HG03095 (cell line): Measurements from ENCODE around the gene ELOVL6.
"Not testable (repeated sequence)": the region's sequence is repeated elsewhere in the genome, so short reads cannot be mapped to it uniquely, and the experiment has no call there.

Source experiments
- ATAC-seq: cut with Tn5 transposase; IDR thresholded peaks from one replicate; pipeline ENCODE4 v1.9.1; 2021; ENCODE audit warnings: moderate library complexity; ENCODE audit not compliant: unreplicated experiment

ELOVL6 gene

DNA sequence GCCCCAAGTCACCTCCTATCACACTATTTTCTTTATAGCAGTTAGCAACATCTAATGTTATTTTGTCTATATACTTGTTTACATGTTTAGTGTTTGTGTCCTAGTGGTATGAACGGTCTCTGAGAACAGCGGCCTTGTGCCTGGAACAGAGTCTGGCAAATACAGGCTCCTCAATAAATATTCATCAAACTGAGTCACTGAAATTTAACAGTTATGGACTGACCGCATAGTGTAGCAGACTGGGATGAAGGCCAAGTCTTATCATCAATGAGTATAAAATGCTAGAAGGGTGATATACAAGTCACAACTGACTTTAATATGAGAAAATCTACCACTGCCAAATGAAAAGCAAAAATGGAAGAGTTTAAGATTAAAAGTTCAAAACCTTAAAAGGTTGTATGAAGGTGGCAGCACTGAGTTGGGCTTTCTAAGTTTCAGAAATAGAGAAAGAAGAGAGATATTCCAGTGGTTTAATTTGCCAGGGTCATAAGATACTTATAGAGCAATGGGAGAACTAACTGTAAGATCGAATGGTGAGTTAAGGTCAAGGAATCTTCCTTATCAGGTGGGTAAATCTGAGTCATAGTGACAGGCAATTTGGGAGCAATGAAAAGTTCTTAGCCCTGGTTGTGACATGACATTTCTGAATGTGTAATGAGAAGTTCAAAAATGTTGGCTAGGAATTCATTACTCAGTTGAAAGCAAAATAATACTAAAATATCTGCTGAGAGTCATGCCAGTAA lies 34.9 kb downstream of the ELOVL6 start:
- ATAC-seq, result no peak

DNA sequence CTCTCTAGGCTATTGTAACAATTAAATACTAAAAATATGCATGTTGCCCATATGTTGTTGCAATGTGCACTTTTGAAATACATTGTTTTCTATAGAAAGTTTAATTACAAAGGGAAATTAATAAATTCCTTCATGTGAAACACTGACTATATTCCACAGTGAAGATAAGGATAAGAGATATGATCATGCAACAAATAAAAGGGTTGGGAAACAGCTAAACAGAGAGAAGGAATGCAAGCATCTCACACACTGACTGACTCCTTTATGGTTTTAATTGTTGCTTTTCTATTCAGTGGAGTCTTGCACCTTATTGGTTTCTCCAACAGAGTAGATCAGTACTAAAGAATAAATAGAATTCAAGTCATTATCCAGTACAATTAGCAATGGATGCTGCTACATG lies 37.8 kb downstream of the ELOVL6 start:
- no peak for ATAC-seq

DNA sequence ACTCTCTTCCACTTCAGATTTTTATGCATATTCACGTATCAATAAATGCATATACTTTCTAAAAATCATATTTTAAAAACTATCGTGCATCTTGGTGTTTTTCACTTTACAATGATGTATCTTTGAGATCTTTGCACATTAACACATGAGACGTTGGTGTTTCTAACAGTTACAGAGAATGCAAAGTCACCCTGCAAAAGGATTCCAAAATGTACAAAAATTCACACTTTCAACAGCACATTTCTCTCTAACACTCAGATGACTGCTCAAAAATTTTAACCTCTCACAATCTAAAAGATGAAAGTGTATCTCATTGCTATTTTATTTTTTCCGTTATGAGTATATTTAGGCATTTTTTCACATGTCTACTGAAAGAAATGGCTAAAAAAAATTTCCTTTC lies 38.9 kb downstream of the ELOVL6 start:
- no peak for ATAC-seq

DNA sequence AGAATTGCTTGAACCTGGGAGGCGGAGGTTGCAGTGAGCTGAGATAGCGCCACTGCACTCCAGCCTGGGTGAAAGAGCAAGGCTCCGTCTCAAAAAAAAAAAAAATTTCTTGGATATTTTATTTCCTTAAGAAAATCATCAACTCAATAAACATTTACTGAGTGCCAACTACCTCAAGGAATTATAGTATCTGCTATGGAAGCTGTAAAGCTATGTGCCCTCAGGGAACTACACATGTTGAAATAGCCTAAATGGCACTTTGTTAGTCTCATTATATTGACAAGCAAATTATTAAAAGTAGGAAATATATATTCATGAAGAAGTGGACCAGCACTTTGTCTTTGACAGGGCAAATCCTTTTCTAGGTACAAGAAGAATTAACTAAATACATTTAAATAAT lies 40.8 kb downstream of the ELOVL6 start:
- no peak for ATAC-seq

DNA sequence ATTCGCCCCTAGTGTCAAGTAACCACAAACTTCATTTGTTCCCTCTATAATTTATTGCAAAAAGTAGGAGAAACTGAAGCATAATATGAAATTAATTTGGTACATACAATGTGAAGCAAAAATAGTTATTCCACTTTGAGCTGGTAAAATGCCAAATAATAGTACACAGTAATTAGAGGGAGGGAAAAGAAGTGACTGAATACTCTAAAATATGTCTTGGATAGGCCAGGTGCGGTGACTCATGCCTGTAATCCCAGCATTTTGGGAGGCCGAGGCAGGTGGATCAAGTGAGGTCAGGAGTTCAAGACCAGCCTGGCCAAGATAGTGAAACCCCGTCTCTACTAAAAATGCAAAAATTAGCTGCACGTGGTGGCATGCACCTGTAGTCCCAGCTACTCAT lies 41.2 kb downstream of the ELOVL6 start:
- ATAC-seq, result not testable (repeated sequence)

DNA sequence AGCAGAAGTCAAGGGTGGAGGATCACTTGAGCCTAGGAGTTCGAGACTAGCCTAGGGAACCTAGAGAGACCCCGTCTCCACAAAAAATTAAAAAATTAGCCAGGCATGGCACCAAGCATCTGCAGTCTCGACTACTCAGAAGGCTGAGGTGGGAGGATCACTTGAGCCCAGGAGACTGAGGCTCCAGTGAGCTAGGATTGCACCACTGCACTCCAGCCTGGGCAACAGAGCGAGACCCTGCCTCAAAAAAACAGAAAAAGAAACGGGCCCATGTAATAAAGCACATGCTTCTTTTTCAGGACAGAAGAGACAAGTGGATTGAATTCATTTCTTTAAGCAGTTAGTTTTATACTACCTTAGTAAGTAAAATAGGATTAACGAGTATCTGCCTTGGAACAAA lies 42.0 kb downstream of the ELOVL6 start:
- no peak for ATAC-seq

DNA sequence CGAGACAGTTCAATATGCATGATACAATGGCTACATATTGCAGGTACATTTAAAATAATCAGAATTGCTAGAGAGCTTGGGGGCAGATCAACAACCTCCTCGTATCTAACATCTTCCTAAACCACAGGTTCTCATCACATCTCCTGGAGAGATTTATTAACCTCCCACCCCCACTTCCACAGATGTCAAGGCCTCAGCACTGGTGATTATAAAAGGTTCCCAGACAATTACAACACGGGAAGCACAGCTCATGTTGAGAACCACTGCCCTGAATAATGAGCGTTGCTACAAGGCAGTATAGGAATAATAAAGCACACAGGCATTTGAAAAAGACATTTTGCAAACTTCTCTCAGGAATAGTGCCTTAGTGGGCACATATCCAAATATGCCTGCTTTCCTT lies 42.8 kb downstream of the ELOVL6 start:
- ATAC-seq, result no peak

DNA sequence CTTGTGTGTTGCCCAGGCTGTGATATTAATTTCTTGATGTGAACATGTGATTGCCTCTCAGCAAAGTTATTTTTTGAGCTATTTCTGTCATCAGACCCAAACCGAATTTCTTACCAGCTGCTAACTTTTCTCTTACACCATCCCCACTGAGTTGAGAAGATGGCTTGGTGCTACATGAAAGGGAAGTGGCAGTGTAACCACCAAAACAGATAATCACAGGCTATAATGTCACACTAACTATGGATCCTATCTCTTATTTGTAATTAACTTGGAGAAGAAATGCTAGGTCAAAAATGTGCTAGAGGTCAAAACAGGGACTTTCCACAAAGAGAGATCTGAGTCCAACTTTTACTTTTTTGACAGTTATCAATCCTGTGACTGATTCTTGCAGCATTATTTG lies 43.8 kb downstream of the ELOVL6 start:
- no peak for ATAC-seq

DNA sequence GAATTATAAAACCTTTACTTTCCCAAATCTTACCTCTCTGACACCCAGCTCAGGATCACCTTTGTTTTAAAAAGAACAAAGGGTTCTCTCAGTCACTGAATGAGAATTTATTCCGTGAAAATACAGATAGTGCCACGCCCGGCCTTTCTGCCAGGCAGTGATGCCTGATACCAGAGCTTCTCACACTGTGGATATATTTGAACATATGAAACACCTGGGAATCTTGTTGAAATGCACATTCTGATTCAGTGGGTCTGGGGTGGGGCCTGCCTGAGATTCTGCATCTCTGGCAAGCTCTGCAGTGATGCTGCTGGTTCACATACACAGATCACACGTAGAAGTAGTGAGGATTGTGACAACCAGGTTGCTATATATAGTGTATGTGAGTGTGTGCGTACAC lies 46.0 kb downstream of the ELOVL6 start:
- ATAC-seq, result no peak

DNA sequence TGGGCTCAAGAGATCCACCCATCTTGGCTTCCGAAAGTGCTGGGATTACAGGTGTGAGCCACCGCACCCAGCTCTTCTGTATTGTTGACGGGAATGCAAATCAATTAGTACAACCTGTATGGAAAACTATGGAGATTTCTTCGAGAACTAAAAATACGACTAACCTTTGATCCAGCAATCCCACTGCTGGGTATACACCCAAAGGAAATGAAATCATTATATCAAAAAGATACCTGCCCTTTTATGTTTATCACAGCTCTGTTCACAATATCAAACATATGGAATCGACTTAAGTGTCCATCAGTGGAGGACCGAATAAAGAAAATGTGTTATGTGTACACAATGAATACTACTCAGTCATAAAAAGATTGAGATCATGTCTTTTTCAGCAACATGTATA lies 49.3 kb downstream of the ELOVL6 start:
- ATAC-seq, result no peak

DNA sequence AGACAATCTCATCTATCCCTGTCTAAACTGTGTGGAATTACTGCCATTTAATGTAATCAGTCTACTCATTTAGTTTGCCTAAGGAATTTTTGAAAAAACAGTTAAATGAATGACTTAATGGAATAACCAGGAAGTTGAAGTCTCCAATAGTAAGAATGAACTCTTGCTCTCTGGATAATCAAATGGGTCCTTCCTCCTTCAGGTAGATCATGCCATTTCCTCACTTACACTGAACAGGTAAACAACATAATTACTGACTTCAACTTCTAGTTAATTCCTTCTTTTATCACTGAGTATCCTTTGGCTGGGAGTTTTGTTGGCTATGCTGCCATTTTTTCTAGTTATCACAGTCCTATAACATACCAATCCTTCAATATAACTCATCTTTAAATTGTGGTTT lies 56.0 kb downstream of the ELOVL6 start:
- ATAC-seq, result no peak

DNA sequence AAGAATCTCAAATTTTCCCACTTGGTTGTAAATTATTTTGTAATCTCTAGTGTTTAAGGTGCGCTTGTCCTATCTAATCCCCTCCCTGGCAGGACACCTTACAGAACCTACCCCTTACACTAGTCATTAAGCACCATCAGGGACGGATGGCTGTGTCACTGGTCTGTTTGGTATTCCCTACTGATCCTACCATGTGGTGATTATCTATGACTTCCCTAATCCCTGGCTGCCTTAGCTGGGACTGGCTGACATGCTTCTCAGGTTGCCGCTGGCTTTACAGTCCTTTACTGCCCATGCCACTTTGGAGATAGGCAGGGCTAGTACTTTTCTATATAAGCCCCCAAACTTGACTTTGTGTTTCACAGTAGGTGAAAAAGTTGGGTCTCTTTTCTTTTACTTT lies 58.6 kb downstream of the ELOVL6 start:
- ATAC-seq, result no peak

DNA sequence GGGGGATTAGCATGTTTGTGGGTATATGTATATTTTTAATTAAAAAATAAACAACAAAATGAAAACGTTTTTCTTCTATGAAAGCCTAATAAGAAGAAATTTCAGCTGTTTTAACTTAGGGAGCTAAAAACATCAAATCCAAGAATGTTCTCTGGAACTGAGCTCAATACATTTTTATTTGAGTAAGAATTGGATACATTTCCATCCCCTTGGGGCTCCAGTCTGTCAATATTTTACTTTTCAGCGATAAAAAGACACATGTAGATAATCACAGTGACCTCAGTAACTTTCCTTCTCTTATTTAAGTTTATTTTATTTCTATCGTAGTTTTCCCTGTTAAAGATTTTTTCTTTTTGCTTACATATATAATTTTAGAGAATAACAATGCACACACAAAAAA lies 59.3 kb downstream of the ELOVL6 start:
- no peak for ATAC-seq

DNA sequence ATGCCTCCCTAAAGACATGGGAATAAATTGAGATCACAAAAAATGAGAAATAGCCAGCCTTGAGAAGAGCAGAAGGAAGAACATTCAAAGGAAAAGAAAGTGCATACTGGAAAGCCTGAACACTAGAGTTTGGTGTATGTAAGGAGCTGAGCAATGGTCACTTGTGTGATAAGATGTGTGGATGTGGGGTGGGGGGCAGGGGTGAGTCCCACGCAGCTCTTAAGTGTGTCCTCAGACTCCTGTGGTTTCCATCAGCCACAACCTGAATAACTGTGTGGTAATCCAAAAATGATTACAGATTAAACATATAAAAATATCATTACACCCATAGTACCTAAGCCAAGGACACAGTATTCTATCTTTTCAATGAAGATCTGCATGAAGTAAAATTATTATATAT lies 59.9 kb downstream of the ELOVL6 start:
- no peak for ATAC-seq

DNA sequence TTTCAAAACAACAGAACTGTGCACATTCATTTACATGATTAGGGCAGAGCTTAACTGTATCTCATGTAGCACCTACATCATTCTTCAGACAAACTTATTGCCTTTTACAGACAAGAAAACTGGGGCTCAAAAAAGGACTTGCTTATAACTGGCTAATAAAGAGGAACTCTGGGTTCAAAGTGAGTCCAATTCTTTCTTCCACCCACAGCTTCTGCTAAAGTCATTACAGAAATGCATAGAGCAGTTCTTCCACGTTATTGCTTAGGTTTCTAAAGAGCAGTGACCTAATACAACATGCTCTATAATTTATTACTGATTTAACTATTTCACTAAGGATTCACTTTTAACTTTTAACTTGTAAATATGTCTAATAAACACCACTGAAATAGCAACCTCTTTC lies 60.6 kb downstream of the ELOVL6 start:
- no peak for ATAC-seq

DNA sequence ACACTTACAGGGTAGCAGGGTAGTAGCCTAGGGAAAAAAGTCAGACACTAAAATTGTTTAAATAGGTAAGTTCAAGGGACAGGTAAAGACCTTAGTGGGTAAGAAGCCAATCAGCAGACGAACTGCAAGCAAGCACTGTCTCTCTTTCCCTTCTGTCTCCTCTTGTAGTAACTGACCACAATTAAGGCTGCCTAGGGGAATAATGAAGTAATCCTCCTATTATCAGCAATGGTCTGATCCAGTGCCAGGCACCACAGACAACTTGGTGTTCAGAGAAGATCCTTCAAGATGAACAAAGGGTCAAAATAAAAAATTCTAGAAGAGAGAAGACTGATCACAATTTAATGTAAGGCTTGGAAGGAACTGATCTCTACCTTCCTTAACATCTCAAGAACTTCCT lies 62.9 kb downstream of the ELOVL6 start:
- ATAC-seq, result no peak

DNA sequence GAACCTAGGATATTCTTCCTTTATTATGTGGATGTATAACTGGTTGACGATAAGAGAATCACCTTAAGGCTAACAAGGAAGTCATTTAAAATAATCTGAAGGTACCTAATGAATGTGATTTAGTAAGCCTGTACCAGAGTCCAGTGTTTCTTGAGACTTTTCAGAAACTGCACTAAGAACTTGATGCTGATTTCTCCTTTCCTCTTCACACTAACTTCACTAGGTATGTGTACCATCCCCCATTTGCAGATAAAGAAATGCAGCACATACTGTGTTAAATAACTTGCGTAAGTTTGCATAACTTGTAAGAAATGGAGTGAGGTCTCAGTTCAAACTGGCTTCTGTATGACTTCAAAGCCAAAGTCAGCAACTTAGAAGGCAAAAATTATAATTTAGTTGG lies 63.3 kb downstream of the ELOVL6 start:
- no peak for ATAC-seq

DNA sequence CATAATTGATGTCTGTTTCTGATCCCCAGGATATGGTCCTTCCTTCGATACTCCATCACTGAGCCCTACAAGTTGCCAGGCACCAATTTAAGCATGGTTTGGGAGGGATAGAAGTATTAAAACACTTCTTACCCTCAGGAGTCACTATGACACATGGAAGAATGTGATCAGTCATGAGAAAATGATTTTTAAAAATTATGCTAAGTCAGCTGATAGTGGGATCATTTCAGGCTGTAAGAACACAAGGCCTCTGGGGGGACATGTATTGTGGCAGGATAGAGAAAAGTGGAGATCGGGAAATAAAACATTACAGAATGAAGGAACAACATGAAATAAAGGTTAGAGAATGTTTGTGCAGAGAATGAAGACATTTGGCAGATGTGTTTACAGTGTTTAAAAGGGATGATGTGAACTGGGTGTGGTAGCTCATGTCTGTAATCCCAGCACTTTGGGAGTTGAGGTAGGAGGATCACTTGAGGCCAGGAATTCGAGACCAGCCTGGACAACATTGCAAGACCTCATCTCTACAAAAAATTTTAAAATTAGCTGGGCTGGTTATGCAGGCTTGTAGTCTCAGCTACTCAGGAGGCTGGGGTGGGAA lies 64.0 kb downstream of the ELOVL6 start:
- no peak for ATAC-seq

DNA sequence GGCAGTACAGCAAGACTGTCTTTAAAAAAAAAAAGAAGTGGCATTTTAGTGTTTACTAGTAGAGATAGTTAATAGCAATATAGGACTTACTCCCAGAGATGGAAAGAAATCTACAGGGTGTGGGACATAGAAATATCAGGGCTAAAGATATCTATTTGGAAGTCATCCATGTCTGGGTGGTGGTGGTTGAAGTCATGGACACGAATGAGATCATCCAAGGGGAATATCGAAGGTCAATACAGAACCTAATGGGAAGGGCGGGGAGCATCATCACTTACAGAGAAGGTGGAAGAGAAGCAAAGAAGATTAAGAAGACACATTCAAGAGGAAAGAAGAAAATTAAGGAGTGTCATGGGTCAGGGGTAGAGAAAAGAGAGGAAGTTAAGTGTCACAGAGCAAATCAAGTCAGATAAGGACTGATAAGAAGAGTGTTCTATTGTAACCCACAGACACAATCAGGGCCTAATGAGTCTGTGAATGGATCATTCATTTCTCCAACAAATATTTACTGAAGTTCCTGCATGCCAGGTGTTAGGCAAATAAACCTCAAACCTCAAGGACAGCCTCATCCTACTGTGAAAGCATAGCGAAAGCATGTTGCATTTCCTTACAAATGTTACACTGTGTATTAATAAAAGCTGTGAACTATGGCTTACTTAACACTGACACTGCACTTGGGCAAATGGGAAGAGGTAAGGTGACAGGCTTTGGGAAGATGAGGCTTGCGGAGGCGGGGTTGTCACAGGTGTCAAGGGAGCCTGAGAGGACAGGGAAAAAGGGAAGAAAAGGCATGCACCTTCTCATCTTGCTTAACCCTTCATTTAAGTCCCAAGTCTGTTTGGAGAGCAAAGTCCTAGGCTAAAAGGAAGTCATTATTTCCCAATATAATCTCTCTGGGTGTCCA lies 65.3 kb downstream of the ELOVL6 start:
- ATAC-seq, result no peak

DNA sequence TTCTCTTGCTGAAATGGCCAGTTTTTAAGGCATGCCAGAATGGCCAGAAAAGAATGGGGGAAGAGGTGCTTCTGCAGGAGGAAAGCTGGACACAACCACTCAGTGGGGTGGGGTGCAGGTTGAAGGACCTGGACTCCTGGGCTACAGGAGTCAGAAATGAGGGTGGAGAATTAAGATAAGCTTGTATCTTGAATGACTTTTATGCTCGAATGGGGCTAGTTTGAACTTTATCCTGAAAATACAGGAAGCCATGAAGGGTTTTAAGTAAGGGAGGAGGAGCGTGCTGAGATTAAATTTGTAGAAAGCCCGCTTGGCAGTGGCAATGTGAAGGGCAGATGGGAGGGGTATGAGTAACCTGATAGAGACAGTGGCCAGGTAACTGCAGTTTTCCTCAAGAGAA lies 66.5 kb downstream of the ELOVL6 start:
- no peak for ATAC-seq

DNA sequence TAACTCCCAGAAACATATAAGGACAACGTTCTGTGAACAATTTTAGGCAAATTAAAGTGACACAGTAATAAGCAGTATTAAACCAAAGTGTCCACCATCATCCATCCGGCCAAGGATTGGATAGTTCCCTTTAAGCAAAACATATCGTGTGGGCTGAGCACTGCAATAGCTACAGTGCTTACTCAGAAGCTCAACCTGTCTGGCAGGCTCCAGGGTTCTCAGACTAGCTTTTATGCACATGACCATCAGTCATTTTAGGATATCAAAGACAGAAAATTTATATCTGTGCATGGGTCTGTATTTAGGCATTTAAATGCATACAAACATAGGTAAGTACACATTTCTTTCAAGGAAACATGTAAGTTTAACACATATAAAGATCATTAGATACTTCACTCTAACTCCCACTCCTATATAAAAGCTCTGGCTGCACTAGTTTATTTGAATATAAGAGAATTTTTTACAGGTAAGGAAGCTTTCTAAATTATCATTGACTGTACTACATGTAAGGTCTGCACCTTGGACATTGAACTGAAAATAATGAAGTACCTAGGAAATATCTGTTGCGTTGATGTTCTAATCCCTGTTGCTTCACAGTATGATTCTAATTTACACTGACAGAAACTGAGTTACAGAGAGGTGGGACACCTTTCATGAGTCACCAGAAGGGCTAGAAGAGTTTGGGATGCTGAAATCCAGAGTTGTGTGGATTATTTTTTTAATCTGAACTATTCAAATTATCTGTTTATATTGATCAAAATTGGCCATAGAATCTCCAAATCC lies 67.6 kb downstream of the ELOVL6 start:
- ATAC-seq, result no peak
